ENCODE measurements around the gene EPAS1.
A peak's percentile ranks its signal among the peaks of the same experiment; 100 is the strongest.

The EPAS1 gene

DNA sequence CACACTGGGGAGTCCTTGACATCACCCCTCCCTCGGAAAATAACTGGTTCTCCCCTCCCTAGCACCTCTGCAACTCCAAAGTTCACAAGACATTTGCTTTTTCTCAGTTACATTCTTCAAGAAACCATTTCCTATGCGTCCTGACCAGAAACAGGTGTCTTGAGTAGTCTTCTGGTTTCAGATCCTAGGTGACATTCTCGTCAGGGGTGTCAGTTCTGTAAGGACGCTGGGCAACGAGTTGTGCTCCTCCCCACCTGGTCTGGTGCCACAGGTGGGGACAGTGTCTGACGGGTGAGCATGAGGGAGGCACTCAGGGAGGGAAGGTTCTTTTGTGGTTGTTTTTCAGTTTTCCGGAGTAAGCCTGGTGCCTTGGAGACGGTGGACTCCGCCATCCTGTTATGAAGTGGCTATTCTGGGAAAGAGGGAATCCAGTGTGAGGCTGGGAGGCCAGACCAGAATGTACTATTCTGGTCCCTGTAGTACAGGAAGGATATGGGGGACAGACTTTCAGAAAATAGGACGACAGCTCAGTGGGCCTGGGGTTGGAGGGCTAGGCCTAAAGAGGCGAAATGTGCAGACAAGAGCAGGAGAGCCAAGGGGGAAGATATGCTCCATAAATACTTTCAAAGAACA is 50.6 kb downstream of the EPAS1 start:
- Histone ChIP-seq H3K27ac (ENCODE audit: low read length) (peak overlapping the region; percentile 90), H3K4me2 (ENCODE audit: low read depth, low read length) (peak overlapping the region; percentile 58), H3K27me3 (replicated peaks; ENCODE audit: insufficient read depth, low read length) (no peaks in the 10 kb centered on the region), H3K4me3 (ENCODE audit: low read length) (no peak overlapping the region), H2AFZ (ENCODE audit: low read length) (peak overlapping the region; percentile 2; the same call in 1 of the 2 replicates), H3K4me1 (ENCODE audit: low read length) (peaks cover 30% of the 10 kb centered on the region), H3K9me3 (replicated peaks; ENCODE audit: insufficient read depth, low read length) (no peaks in the 10 kb centered on the region), H3K36me3 (replicated peaks; ENCODE audit: insufficient read depth, low read length) (no peaks in the 10 kb centered on the region), H3K9me2 (replicated peaks; ENCODE audit: insufficient read depth, low read length) (no peaks in the 10 kb centered on the region), H3F3A (ENCODE audit: insufficient read depth, low read length) (peaks cover 14% of the 10 kb centered on the region), H4K20me1 (ENCODE audit: insufficient read depth, low read length) (no peaks in the 10 kb centered on the region), H3K9ac (ENCODE audit: low read length) (peak overlapping the region; percentile 30; the same call in 1 of the 2 replicates), H3K79me2 (ENCODE audit: low read length) (no peaks in the 10 kb centered on the region)
- peak; percentile 96 for DNase-seq
- no peak for TF ChIP-seq EZH2 (optimal IDR thresholded peaks at IDR 0.05; ENCODE audit: low read depth, low read length)
- TF ChIP-seq, protein P1, sequence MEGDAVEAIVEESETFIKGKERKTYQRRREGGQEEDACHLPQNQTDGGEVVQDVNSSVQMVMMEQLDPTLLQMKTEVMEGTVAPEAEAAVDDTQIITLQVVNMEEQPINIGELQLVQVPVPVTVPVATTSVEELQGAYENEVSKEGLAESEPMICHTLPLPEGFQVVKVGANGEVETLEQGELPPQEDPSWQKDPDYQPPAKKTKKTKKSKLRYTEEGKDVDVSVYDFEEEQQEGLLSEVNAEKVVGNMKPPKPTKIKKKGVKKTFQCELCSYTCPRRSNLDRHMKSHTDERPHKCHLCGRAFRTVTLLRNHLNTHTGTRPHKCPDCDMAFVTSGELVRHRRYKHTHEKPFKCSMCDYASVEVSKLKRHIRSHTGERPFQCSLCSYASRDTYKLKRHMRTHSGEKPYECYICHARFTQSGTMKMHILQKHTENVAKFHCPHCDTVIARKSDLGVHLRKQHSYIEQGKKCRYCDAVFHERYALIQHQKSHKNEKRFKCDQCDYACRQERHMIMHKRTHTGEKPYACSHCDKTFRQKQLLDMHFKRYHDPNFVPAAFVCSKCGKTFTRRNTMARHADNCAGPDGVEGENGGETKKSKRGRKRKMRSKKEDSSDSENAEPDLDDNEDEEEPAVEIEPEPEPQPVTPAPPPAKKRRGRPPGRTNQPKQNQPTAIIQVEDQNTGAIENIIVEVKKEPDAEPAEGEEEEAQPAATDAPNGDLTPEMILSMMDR (IDR thresholded peaks at IDR 0.05; ENCODE audit: low read length): no peak
- no peak for TF ChIP-seq EZH2phosphoT487 (IDR thresholded peaks at IDR 0.05; ENCODE audit: low read length)

- Histone ChIP-seq H3F3A (ENCODE audit: insufficient read depth, low read length) (peaks cover 14% of the 10 kb centered on the region), H3K27me3 (replicated peaks; ENCODE audit: insufficient read depth, low read length) (no peaks in the 10 kb centered on the region), H3K4me2 (ENCODE audit: low read depth, low read length) (no peak overlapping the region), H3K9ac (ENCODE audit: low read length) (no peak overlapping the region), H3K9me2 (replicated peaks; ENCODE audit: insufficient read depth, low read length) (no peaks in the 10 kb centered on the region), H2AFZ (ENCODE audit: low read length) (no peak overlapping the region), H3K79me2 (ENCODE audit: low read length) (no peaks in the 10 kb centered on the region), H3K9me3 (replicated peaks; ENCODE audit: insufficient read depth, low read length) (no peaks in the 10 kb centered on the region), H3K36me3 (replicated peaks; ENCODE audit: insufficient read depth, low read length) (no peaks in the 10 kb centered on the region), H4K20me1 (ENCODE audit: insufficient read depth, low read length) (no peaks in the 10 kb centered on the region), H3K27ac (ENCODE audit: low read length) (no peak overlapping the region), H3K4me1 (ENCODE audit: low read length) (peaks cover 30% of the 10 kb centered on the region), H3K4me3 (ENCODE audit: low read length) (no peak overlapping the region)
- TF ChIP-seq EZH2 (optimal IDR thresholded peaks at IDR 0.05; ENCODE audit: low read depth, low read length): no peak
- TF ChIP-seq, protein P1 (IDR thresholded peaks at IDR 0.05; ENCODE audit: low read length): no peak
- no peak for TF ChIP-seq EZH2phosphoT487 (IDR thresholded peaks at IDR 0.05; ENCODE audit: low read length)
- DNase-seq: no peak
These were observed 51.9 kb downstream of the EPAS1 start for GRCh38 chr2:46349115-46349547.

DNA sequence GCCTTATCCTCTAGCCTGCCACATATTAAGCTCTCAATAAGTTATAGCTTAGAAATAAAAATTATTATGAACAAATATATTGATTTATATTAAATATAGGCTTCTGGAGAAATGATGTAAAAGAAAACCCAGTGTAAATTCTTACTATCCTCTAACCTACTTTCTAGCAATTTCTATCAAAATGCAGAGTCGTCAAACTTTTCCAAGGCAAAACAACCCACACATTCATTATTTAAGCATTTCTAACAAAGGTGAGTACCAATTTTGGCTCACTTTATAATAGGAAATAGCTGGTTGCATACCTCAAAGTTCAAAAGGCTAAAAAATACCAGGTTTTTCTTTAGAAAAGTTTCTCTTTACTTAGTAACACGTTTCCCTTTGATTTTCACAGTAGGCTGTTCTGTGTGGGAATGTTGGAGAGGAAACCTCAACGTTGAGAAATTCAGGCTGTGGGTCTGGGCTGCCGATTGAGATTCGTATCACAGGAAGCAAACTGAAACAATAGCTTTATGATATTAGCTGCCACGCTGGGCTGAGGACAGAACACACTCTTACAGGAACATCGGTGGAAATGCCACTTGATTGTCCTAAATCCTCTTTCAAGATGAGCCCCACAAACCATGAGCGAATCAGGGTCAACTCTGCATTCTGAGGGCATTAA is 53.0 kb downstream of the EPAS1 start:
- no peak overlapping the region for H3K9ac ChIP-seq (ENCODE audit: low read length)
- H4K20me1 ChIP-seq (ENCODE audit: insufficient read depth, low read length): no peaks in the 10 kb centered on the region
- H3K79me2 ChIP-seq (ENCODE audit: low read length): no peaks in the 10 kb centered on the region
- no peaks in the 10 kb centered on the region for H3K9me2 ChIP-seq (replicated peaks; ENCODE audit: insufficient read depth, low read length)
- DNase-seq: no peak
- TF ChIP-seq EZH2phosphoT487 (IDR thresholded peaks at IDR 0.05; ENCODE audit: low read length): no peak
- TF ChIP-seq, protein P1 (IDR thresholded peaks at IDR 0.05; ENCODE audit: low read length): no peak
- TF ChIP-seq EZH2 (optimal IDR thresholded peaks at IDR 0.05; ENCODE audit: low read depth, low read length): no peak
- H3K36me3 ChIP-seq (replicated peaks; ENCODE audit: insufficient read depth, low read length): no peaks in the 10 kb centered on the region
- no peaks in the 10 kb centered on the region for H3K9me3 ChIP-seq (replicated peaks; ENCODE audit: insufficient read depth, low read length)
- H3F3A ChIP-seq (ENCODE audit: insufficient read depth, low read length): peaks cover 14% of the 10 kb centered on the region
- no peak overlapping the region for H3K4me2 ChIP-seq (ENCODE audit: low read depth, low read length)
- H3K27ac ChIP-seq (ENCODE audit: low read length): no peak overlapping the region
- no peak overlapping the region for H3K4me3 ChIP-seq (ENCODE audit: low read length)
- peaks cover 29% of the 10 kb centered on the region for H3K4me1 ChIP-seq (ENCODE audit: low read length)
- no peak overlapping the region for H2AFZ ChIP-seq (ENCODE audit: low read length)
- H3K27me3 ChIP-seq (replicated peaks; ENCODE audit: insufficient read depth, low read length): no peaks in the 10 kb centered on the region

Measured in MM.1S (cell line).